Stomach (tissue), 9 donors: ENCODE measurements around the gene TRIM63. TPM values are rescaled to one million over a fixed set of nuclear protein-coding genes. Genes with fewer than 3 reads are reported as not detected.
A peak's percentile ranks its signal among the peaks of the same experiment; 100 is the strongest.

ENCODE experiments used
- DNase-seq, 2 donors: peaks; one replicate each; pipeline versions ENCODE4 v3.0.0 to v3.0.0-alpha.2; 2013 to 2019
- H3K27ac ChIP-seq, 5 donors: fragments of 200-600 bp in 4 of 5; sonication (generic) in 4 of 5; one replicate each; pipeline ENCODE4 v1.5.1; 2013 to 2019; ENCODE audit warnings: mild to moderate bottlenecking in 1 of 5, moderate library complexity in 1 of 5
- H3K27me3 ChIP-seq, 3 donors: fragments of 200-600 bp; sonication (generic); one replicate each; pipeline ENCODE4 v1.5.1; 2017 to 2019; ENCODE audit warnings: mixed run types in 1 of 3
- H3K36me3 ChIP-seq, 4 donors: fragments of 200-600 bp; sonication (generic); 1 replicate in 3 of 4; 2 replicates in 1 of 4; pipeline ENCODE4 v1.5.1; 2016 to 2019
- H3K4me1 ChIP-seq, 4 donors: fragments of 200-600 bp; sonication (generic); one replicate each; pipeline ENCODE4 v1.5.1; 2016 to 2019
- H3K4me3 ChIP-seq, 4 donors: fragments of 200-600 bp; sonication (generic) in 3 of 4; one replicate each; pipeline ENCODE4 v1.5.1; 2016 to 2019; ENCODE audit warnings: mild to moderate bottlenecking in 1 of 4
- H3K9me3 ChIP-seq, 4 donors: fragments of 200-600 bp; sonication (generic); one replicate each; pipeline ENCODE4 v1.5.1; 2016 to 2019
- CTCF ChIP-seq, 7 experiments: fragments of 450-650 bp in 4 of 7; fragments of 200-600 bp in 3 of 7; sonication (generic) in 3 of 7; IDR thresholded peaks; one replicate each; pipeline ENCODE4 v1.5.1; 2016 to 2019; ENCODE audit warnings: antibody characterized with exemption in 7 of 7, control low read depth in 2 of 7, mild to moderate bottlenecking in 1 of 7
- EP300 ChIP-seq: sonication (generic); formaldehyde crosslinking; IDR thresholded peaks from one replicate; pipeline ENCODE4 v1.6.1; 2017; ENCODE audit warnings: antibody characterized with exemption
- POLR2A ChIP-seq, 4 donors: fragments of 450-650 bp; IDR thresholded peaks; one replicate each; pipeline ENCODE4 v1.6.1; 2016; ENCODE audit warnings: antibody characterized with exemption in 4 of 4, control low read depth in 2 of 4, mild to moderate bottlenecking in 1 of 4, moderate library complexity in 1 of 4
- POLR2AphosphoS5 ChIP-seq, 3 donors: sonication (generic); formaldehyde crosslinking; IDR thresholded peaks; one replicate each; pipeline ENCODE4 v1.6.1; 2016; ENCODE audit warnings: antibody characterized with exemption in 3 of 3
- WGBS, 5 donors: extraction: QIAGEN DNeasy Blood & Tissue Kit in 3 of 5; methylation state at CpG; one replicate each; pipeline versions ENCODE4 v1.1.5 to v1.1.7; 2013 to 2018; 5-methylcytosine and 5-hydroxymethylcytosine counted together
- intact Hi-C: fragments of 100-400 bp; cut with DNase I; formaldehyde crosslinking; loops from one replicate; pipeline ENCODE4 v1.15.1; 2023; ENCODE audit warnings: low total_unique reads
- polyA plus RNA-seq, 3 donors: library from polyadenylated mRNA; stranded (reverse); fragments of 200-250 nt; gene quantifications; one replicate each; pipeline ENCODE4 v1.2.3, GENCODE V29; 2013
- total RNA-seq, 5 donors: library from RNA; depleted of rRNA; stranded (reverse); fragments of >200 nt; gene quantifications; one replicate each; pipeline versions ENCODE4 v1.1.0 to v1.2.3, GENCODE V29; 2014 to 2016
- donor health status: healthy with polysubstance abuse.
- donor health status: Bipolar disorder and iron deficiency.
- donor health status: healthy.

The TRIM63 gene
- total and polyA plus RNA-seq, 8 donors, result 0.37 to 6.0 (median 0.42) TPM; not detected in 4

GRCh38 chr1:26075421-26076144 lies 8.2 kb upstream of the TRIM63 start:
- no peak overlapping the region for H3K4me3 ChIP-seq
- WGBS, 5 donors, result 57 to 78% (median 62%) methylated on average over 2 to 3 of the region's 3 CpGs
- H3K27me3 ChIP-seq, result peaks cover 0 to 12% (median 10%) of the 10 kb centered on the region in 3 donors
- no peak for TF ChIP-seq POLR2AphosphoS5 (IDR thresholded peaks at IDR 0.05)
- no peak for TF ChIP-seq POLR2A (IDR thresholded peaks at IDR 0.05)
- TF ChIP-seq EP300, result no peak
- no peak for TF ChIP-seq CTCF (IDR thresholded peaks at IDR 0.05)
- peaks cover 0 to 34% (median 18%) of the 10 kb centered on the region in 4 donors for H3K4me1 ChIP-seq
- peak overlapping the region in 1 of 5 donors; percentile 9 for H3K27ac ChIP-seq
- peak in 1 of 2 donors; percentile 42 for DNase-seq
- no peaks in the 10 kb centered on the region for H3K9me3 ChIP-seq
- intact Hi-C loops, result no loop called here
- no peaks in the 10 kb centered on the region for H3K36me3 ChIP-seq

- TF ChIP-seq EP300 (no peak), POLR2AphosphoS5 (IDR thresholded peaks at IDR 0.05) (no peak), POLR2A (IDR thresholded peaks at IDR 0.05) (no peak), CTCF (IDR thresholded peaks at IDR 0.05) (no peak)
- H3K9me3 ChIP-seq, result no peaks in the 10 kb centered on the region
- peak in 1 of 2 donors; percentile 70 for DNase-seq
- H3K27me3 ChIP-seq, result peaks cover 0 to 29% (median 10%) of the 10 kb centered on the region in 3 donors
- 18 to 38% (median 34%) methylated on average over 6 of the region's 6 CpGs for WGBS, 5 donors
- no peak overlapping the region for H3K27ac ChIP-seq
- no peaks in the 10 kb centered on the region for H3K36me3 ChIP-seq
- no peak overlapping the region for H3K4me3 ChIP-seq
- peaks cover 3 to 23% (median 14%) of the 10 kb centered on the region in 4 donors for H3K4me1 ChIP-seq
- intact Hi-C loops, result no loop called here
These were observed 4.9 kb upstream of the TRIM63 start for GRCh38 chr1:26072305-26072704.

GRCh38 chr1:26070963-26071342 lies 3.5 kb upstream of the TRIM63 start:
- H3K4me1 ChIP-seq, result peaks cover 7 to 29% (median 19%) of the 10 kb centered on the region in 4 donors
- DNase-seq, result no peak
- 89 to 97% (median 93%) methylated on average over 6 of the region's 6 CpGs for WGBS, 5 donors
- H3K27ac ChIP-seq, result no peak overlapping the region
- no peak overlapping the region for H3K4me3 ChIP-seq
- H3K9me3 ChIP-seq, result no peaks in the 10 kb centered on the region
- intact Hi-C loops, result no loop called here
- TF ChIP-seq POLR2A (IDR thresholded peaks at IDR 0.05) (no peak), EP300 (no peak), CTCF (IDR thresholded peaks at IDR 0.05) (no peak), POLR2AphosphoS5 (IDR thresholded peaks at IDR 0.05) (no peak)
- peaks cover 0 to 34% (median 10%) of the 10 kb centered on the region in 3 donors for H3K27me3 ChIP-seq
- no peaks in the 10 kb centered on the region for H3K36me3 ChIP-seq

- TF ChIP-seq CTCF (IDR thresholded peaks at IDR 0.05) (no peak), EP300 (no peak), POLR2A (IDR thresholded peaks at IDR 0.05) (no peak), POLR2AphosphoS5 (IDR thresholded peaks at IDR 0.05) (no peak)
- Histone ChIP-seq H3K4me1 (peaks cover 7 to 24% (median 19%) of the 10 kb centered on the region in 4 donors), H3K27me3 (peaks cover 0 to 29% (median 10%) of the 10 kb centered on the region in 3 donors), H3K27ac (no peak overlapping the region), H3K9me3 (no peaks in the 10 kb centered on the region), H3K4me3 (no peak overlapping the region), H3K36me3 (no peaks in the 10 kb centered on the region)
- 88 to 95% (median 94%) methylated on average over 4 of the region's 4 CpGs for WGBS, 5 donors
- intact Hi-C loops, result no loop called here
- DNase-seq, result no peak
These were observed 3.0 kb upstream of the TRIM63 start for GRCh38 chr1:26070296-26070962.
